IPS-18c (cell line): ENCODE data around the gene OBSCN.
A peak's percentile ranks its signal among the peaks of the same experiment; 100 is the strongest.

Source experiments
- H3K4me3 ChIP-seq: 2 replicates; pipeline ENCODE4 v1.7.0; 2013; ENCODE audit warnings: low read depth, mild to moderate bottlenecking, low read length, moderate library complexity; ENCODE audit not compliant: insufficient read depth
- H3K9me3 ChIP-seq: one replicate; pipeline ENCODE4 v1.6.1; 2013; ENCODE audit warnings: mild to moderate bottlenecking, low read length, moderate library complexity; ENCODE audit not compliant: control insufficient read depth, insufficient read depth

Gene OBSCN

GRCh38 chr1:228401782-228402640, 194.2 kb downstream of the OBSCN start:
- H3K9me3 ChIP-seq: no peaks in the 10 kb centered on the region

GRCh38 chr1:228402641-228403025, 194.8 kb downstream of the OBSCN start:
- no peaks in the 10 kb centered on the region for H3K9me3 ChIP-seq
- no peak overlapping the region for H3K4me3 ChIP-seq

More at GRCh38 chr1:228401782-228402640, 194.2 kb downstream of the OBSCN start:
- no peak overlapping the region for H3K4me3 ChIP-seq

- Histone ChIP-seq H3K9me3 (no peaks in the 10 kb centered on the region), H3K4me3 (no peak overlapping the region)
These were observed 195.4 kb downstream of the OBSCN start for GRCh38 chr1:228403231-228403631.

GRCh38 chr1:228404107-228404720, 196.4 kb downstream of the OBSCN start:
- Histone ChIP-seq H3K9me3 (no peaks in the 10 kb centered on the region), H3K4me3 (no peak overlapping the region)

DNA sequence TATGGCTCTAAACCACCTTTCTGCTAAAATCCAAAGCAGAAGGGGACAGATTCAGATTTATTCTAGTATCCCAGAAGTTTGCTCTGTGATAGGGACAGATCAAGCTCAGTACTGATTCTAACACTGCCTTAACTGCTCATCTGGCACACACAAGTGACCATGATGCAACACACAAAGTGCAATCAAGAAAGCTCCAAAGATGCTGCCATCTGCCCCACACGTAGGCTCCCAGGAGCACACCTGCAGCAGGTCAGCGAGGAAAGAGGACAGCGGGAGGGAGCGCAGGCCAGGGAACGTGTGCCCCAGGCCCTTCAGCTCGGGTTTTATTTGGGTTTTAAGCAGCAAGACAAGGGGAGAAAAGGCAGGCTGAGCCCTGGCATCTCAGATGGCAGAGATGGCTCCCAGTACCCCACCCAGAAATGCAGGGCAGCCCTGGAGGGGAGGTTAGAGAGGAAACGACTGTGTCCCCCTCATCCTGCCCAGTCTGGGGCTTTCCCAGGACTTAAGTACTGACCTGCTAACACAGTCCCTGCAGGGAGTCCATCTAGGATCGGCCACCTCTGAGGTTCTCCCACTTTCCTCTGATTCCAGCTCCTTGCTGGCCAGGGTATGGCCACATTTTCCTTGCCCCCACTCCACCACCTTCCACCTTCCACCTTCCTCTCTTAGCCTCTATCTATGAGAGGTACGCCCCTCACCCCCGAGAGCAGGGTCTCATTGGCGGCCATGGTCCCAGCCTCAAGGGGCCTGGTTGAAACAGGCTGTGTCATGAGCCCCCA, 197.5 kb downstream of the OBSCN start:
- Histone ChIP-seq H3K4me3 (peak overlapping the region; percentile 84), H3K9me3 (no peaks in the 10 kb centered on the region)

DNA sequence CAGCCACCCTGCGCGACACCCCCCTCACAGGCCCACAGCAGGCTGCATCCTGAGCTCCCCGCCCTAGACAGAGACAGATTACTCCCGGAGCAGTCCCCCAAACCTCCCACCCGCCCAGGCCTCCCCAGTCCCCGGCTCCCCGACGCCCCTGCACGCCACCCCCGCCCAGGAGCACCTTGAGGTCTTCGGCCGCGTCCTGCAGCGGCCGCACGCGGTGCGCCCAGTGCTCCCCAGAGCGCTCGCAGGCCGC, 198.1 kb downstream of the OBSCN start:
- H3K4me3 ChIP-seq: peak overlapping the region; percentile 84
- H3K9me3 ChIP-seq: no peaks in the 10 kb centered on the region

DNA sequence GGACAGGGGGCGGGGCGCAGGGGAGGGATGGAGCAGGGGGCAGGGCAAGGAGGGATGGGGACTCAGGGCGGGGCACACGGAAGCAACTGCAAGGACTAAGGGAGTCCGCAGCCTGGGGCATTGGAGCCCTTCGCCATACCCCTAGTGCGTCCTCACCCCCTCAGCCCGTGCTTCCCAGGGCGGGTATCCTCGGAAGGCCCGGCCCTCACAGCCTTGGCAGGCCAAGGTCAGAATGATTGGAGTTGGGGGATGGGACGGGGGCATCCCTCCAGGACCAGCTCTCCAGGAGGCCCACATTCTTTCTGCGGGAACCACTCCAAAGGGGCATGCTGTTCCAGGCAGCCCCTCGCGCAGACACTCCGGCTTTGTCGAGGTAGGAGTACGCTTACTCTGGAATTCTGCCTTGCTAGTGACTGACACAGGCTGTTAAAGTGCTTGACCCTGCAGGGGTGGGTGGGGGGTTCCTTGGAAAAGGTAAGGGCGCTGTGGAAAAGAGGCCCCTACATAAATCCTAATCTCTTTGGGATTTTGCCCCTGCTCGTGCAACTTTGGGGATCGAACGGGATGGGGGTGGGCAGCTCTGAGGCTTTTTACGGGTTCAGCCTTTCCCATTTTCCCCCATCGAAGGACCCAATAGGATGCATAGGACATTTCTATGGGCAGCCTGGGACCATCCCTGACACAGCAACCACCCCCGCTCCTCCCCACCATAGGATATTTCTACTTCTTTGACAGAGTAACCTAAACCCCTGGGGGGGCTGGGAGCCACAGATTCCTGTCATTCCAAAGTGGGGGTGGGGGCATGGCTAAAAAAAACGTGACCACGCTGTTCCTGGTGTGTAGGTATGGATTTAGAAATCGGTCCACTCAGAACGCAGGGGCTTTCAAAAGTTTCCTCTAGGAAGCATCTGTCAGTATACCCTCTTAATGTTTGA, 199.5 kb downstream of the OBSCN start:
- H3K4me3 ChIP-seq: peak overlapping the region; percentile 59
- H3K9me3 ChIP-seq: no peaks in the 10 kb centered on the region

GRCh38 chr1:228408041-228408868, 200.4 kb downstream of the OBSCN start:
- Histone ChIP-seq H3K4me3 (peak overlapping the region; percentile 59), H3K9me3 (no peaks in the 10 kb centered on the region)

GRCh38 chr1:228408869-228409805, 201.3 kb downstream of the OBSCN start:
- no peaks in the 10 kb centered on the region for H3K9me3 ChIP-seq
- no peak overlapping the region for H3K4me3 ChIP-seq

DNA sequence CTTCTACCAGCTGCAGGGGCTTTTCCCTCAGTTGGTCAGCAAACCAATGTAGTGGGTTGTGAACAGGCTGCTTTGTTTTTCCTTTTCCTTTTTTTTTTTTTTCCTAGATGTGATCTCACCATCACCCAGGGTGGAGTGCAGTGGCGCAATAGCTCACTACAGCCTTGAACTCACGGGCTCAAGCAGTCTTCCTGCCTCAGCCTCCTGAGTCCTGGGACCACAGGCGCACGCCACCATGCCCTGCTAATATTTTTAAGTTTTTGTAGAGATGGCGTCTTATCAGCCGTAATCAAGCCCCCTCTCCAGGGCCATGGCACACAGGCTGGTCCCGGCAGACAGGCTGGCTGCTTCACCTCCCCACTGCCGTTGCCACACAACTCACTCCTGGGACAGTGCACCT, 202.2 kb downstream of the OBSCN start:
- H3K9me3 ChIP-seq: no peaks in the 10 kb centered on the region

GRCh38 chr1:228410671-228411070, 202.8 kb downstream of the OBSCN start:
- Histone ChIP-seq H3K4me3 (no peak overlapping the region), H3K9me3 (no peaks in the 10 kb centered on the region)

More for the DNA sequence above, 202.2 kb downstream of the OBSCN start:
- peak overlapping the region; percentile 9; the same call in 1 of the 2 replicates for H3K4me3 ChIP-seq

GRCh38 chr1:228411121-228411520, 203.3 kb downstream of the OBSCN start:
- H3K4me3 ChIP-seq: no peak overlapping the region
- H3K9me3 ChIP-seq: no peaks in the 10 kb centered on the region

DNA sequence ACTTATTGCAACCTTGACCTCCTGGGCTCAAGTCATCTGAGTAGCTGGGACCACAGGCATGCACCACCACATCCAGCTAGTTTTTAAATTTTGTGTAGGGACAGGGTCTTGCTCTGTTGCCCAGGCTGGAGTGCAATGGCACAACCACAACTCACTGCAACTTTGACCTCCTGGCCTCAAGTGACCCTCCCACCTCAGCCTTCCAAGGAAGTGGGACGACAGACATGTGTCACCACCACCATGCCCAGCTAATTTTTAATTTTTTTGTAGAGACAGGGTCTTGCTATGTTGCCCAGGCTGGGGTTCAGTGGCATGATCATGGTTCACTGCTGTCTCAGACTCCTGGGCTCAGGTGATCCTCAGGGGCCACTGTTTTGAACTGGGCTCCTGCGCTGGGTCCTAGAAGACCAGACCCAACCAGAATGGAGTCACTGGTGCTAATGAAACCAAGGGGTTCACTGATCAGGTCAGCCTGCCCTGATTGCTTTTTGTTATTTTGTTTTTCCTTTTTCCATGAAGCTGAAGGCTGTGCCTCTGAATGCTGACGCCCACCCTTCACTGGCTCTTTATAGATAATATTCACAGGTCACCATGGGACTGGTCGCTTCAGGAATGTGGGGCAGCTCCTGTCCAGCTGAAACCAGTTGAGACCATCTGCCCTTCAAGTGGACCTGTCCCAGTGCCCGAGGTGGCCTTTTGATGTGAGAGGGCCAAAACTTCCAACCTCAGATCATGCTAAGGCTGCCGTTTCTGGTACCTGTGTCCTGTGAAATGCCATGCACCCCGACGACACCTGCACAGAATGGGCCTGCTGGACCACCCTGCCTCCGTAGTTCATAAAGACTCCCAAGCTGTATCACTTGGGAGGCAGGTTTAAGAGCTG, 203.9 kb downstream of the OBSCN start:
- H3K9me3 ChIP-seq: no peaks in the 10 kb centered on the region
- H3K4me3 ChIP-seq: no peak overlapping the region

- no peaks in the 10 kb centered on the region for H3K9me3 ChIP-seq
- no peak overlapping the region for H3K4me3 ChIP-seq
These were observed 205.6 kb downstream of the OBSCN start for GRCh38 chr1:228413241-228414010.
